CD4-positive, alpha-beta T cell treated with Interleukin-10 for 1 hour (primary cell): ENCODE measurements around the gene IL17D.
"Not testable (repeated sequence)": the region's sequence is repeated elsewhere in the genome, so short reads cannot be mapped to it uniquely, and the experiment has no call there.

Source experiments
- DNase-seq: peaks from one replicate; pipeline ENCODE4 v3.0.0-alpha.2; 2020

Gene IL17D, protein sequence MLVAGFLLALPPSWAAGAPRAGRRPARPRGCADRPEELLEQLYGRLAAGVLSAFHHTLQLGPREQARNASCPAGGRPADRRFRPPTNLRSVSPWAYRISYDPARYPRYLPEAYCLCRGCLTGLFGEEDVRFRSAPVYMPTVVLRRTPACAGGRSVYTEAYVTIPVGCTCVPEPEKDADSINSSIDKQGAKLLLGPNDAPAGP

DNA sequence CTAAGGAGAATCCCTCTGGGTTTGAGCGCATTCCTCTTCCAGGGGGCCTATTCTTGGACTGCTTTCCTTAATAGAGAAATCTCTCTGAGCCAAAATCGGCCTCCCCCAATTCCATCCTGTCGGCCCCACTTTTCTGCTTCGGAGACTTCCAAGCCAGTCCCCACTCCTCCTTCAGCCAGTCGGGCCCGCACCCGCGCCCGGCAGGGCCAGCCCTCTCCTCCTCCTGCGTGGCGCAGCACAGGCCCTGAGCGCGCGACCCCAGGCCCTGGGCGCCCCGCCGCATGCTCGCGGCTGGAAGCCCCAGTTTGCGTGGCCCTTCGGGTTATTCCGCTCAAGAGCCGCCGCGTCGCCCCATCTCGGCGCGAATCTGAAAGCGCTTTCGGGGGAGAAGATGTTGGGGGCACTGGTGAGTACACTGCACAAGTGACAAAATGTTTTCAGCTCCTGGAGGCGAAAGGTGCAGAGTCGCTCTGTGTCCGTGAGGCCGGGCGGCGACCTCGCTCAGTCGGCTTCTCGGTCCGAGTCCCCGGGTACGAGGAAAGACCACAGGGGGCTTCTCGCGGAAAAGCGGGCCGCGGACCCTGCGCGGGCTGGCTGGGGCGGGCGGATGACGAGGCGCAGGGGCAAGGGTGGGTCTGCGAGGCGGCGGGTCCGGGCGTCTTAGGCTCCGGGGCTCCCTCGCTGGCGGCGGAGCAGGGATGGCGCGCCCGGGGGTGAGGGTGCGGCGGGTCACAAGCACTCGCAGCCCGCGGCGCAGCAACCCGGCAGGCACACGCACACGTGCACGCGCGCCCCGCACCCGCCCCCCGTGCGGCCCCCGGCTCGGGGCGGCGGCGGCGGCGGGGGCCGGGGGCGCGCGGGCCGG lies at the start of gene IL17D:
IL17D (plus strand) TSS at position 785 of the 865 bp plus-strand sequence. CDS start 303 bp downstream, outside the sequence.
- peak; percentile 41 for DNase-seq

DNA sequence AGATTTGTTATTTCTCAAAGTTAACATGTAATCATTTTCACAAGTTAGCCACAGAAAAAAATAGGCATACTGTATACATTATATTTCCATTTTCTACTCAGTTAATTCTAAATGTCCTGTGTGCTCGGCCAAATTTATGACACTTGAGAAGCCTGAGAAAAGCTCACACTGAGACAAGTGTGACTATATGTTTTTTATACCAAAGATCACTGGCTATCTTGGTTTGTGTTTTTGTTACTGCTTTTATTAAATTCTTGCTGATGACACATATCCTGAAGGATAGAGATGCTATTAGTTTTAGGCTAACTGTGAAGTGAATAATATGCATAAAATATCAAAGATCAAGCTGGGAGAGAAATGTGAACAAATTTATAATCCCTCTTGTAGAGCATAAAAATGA lies 49.3 kb upstream of the IL17D start:
- no peak for DNase-seq

DNA sequence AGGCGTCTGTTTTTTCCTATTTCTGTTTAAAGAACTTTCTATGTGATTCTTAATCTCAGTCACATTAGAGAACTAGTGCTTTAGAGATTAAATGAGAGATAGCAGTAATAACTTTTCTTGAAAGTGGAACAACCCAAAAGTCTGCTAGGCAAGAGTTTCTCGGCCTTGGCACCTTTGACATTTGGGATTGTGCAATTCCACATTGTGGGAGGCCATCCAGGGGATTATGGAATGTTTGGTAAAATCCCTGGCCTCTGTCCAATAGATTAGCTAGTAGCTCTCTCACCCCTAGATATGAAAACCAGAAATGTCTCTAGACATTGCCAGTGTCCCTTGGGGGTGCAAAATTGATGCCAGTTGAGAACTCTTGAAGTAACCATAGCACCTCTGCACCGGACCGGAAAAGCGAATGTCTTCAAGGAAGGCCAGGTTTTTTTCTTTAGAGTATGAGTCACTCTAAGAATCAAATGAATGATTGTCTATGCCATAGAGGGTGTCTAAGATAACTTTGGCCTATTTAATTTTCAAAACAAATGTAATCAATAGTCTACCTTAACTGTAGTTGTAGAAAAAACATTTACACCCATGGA lies 45.0 kb upstream of the IL17D start:
- DNase-seq, result no peak

DNA sequence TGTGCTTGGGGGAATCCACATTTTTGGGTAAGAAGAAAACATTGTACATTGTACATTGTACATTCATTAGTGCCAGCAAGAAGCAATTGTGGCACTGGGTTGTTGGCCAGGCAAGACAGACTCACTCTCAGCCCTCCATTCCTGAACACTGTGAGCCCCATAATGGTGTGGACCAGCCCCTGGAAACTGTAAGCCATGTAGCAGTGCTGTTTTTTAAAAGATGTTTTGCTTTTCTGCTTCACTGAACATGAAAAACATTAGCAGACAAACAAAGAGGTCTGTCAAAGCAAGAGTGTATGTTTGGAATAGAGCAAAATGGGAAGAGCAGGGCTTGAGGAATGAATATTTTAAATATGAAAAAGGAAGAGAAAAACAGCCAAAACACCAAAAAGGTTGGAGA lies 39.1 kb upstream of the IL17D start:
- no peak for DNase-seq

DNA sequence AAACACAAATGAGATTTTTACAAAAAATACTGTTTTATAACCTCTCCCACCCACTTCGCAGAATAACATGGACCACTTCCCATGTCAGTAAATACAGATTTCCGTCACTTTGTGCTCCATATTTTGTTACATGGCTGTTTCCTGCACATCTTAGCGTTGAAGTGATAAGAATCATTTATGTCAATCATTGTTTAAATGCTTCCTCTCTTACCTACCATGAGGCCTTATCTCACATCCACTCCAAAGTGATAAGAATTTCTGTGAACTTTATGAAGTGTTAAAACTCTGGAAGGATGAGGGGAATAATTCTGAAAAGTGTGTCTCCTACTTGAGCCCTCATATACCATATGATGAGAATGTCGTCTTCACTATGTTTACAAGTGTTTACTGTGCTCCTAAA lies 36.6 kb upstream of the IL17D start:
- no peak for DNase-seq

DNA sequence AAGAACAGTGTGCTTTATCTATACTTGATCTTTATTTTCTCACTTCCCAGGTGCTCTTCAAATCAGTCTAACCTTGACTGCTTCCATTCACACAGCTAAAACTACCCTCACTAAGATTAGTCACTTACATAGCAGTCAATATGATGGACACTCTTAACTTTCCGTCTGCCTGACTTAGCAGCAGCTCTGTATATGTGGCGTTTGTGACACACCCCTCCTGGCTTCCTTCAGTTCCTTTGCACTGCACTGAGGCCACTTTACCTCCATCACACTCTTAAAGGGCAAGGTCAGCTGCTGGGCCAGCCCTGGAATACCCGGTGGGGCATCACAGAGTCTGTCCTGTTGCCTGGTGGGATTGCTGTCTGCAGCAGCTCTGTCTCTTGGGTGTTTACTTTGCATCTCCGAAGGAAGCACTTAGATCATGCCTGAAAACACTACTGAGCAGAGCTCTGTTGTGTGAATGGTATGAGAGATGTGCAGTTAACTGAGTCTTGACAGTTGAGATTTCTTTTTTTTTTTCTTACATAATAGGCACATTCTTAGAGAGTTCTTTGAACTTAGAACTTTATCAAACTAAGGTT lies 35.6 kb upstream of the IL17D start:
- no peak for DNase-seq

DNA sequence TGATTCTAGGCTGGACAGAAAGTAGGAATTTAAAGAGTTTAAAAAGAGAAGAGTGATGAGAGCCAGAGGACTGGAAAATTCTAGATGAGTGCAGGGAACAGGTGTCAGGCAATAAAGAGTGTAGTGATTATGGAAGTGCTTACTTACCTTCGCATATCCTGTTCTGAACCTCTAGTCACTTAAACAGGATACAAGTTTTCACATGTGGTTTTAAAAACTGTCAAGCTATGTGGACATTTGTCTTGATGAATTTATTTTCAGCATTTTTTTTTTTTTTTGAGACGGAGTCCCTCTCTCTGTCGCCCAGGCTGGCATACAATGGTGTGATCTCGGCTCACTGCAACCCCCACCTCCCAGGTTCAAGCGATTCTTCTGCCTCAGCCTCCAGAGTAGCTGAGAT lies 34.3 kb upstream of the IL17D start:
- DNase-seq, result peak; percentile 12

DNA sequence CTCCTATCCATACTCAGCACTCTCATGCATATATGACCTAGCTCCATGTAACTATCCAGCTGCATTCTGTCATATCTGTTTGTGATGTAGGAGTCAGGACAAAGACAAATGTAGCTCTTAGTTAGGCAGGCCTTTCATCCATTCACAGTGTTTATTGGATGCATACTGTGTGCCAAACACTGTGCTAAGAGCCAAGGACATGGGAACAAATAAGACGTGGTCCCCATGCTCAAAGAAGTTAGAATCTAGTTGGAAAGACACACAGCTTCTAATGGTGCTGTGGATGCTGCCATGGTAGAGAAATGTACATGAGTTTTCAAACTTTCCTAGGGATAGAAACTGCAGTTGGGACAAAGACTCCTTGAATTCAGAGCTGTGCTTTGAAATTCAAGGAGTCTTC lies 31.7 kb upstream of the IL17D start:
- DNase-seq, result no peak

DNA sequence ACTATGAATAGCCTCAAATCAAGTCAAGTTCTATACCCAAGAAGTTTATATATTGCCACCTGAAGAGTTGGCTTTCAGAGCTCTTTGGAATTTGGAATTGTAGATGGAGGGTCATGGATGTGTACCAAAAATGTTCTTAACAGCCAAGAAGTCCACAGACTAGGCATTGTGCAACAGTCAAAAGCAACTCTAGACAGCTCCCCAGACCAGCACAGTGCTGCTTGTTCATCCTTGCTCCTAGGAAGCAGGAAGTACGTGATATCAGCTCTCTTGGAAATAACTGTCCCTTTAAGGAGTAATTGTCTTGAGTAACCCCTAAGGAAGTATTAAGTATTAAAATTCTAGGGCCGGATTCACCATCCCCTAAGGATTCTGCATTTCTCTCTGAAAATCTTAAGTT lies 30.7 kb upstream of the IL17D start:
- no peak for DNase-seq

DNA sequence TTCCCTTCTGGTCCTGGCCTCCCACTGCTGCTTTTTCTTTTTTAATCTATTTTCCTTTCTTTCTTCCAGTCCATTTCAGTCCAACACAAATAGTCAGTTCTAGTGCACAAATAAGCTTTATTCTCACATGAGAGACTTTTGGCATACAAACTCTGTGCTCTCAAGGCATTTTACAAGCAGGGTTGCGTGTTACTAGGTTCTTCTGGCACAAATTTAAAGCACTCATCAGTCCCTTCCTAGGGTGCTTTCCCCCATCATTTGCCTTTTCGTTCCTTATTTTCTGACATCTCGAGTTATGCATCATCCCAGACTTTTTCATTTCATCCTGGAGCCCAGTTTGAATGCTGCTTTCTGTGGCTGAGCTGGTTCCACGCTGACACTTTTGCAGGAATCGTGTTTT lies 29.8 kb upstream of the IL17D start:
- DNase-seq, result no peak

DNA sequence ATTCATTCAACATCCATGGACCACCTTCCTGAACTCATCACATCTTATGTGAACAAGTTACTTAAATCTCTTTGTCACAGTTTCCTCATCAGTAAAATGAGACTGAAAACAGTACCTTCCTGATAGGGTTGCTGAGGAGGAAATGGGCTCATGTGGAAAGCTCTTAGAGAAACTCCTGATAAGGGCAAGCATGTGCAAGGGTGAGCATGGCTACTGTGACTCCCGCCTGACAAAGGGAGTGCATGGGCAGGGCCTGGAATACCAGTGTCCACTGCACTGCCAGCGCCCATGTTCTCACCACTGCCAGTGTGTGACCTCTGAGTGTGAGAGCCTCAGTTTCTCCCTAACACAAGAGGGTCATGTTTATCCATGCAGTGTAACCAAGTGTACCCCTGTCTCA lies 27.3 kb upstream of the IL17D start:
- no peak for DNase-seq

DNA sequence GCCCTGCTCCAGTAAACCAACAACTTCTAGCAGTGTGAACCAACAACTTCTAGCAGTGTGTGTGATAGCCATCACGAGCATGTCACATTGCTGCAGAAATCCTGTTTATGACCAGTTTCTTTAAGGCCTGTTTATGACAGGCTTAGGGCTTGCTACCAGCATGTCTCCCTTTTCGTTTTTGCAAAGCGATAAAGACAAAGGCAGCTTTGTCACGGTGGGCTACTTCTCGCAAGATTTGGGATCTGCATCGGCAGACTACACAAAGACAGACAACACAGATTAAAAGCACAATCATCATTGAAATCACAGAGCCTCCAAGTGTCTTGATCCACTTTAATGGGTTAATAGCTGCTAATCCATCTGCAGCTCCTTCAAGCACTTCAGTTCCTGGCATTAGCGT lies 24.9 kb upstream of the IL17D start:
- DNase-seq, result not testable (repeated sequence)

DNA sequence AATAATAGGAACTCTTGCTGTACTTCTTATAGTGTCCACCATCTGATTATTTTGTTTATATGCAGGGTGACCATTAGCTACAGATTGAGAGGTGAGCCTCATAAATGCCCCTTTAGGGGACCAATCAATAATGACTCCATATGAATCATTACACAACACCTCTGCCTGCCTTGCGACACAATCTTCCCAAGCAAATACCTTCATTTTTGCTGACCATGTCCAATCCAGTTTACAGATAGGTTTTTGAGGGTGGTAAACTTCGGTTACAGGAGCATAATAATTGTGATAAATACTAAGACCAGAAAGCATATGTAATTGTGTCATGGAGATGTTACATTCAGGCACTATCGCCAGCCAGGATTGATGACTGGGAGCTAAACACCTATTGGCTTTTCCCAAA lies 23.6 kb upstream of the IL17D start:
- DNase-seq, result no peak

DNA sequence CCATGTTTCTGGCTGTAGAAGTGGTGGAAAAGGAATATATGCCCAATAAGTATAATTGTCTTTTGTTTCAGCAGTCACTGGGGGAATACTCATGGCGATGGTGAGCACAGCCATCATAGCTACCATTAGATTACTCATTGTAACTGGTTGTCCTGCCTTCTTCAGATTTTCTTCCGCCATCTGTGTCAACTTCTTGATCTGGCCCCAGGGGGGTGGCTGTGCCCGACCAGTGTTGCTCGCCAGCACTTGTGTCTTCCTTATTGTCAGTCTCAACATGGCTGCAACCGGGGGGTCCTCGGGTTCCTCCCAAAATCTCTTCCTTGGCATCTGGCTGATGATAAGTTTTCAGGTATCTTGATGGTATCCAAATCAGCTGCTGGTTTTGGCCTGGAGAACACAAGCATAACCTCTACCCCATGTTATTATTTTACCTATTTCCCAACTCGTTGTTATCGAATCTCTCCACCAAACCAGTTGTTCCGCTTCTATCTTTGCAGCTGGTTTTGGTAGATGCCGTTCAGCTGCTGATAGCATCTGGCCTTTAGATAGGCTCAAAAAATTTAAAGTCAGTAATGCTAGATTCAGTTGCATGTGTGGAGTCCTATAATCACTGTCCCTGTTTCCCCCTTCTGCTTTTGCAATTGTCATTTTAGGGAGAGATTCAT lies 23.0 kb upstream of the IL17D start:
- no peak for DNase-seq

DNA sequence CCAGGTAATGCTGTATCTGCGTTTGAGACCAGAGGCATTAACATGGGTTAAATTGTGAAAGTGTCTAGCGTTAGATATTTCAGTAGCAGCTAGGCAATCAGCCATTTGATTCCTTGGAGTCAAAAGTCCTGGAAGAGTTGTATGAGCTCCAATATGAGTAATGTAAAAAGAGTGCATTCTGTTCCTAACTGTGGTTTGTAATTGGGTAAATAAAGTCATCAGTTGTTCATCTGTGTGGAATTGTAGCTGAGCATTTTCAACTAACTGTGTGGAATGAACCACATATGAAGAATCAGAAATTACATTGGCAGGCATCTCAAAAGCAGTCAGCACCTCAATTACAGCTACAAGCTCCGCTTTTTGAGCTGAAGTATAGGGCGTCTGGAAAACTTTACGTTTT lies 22.0 kb upstream of the IL17D start:
- not testable (repeated sequence) for DNase-seq

DNA sequence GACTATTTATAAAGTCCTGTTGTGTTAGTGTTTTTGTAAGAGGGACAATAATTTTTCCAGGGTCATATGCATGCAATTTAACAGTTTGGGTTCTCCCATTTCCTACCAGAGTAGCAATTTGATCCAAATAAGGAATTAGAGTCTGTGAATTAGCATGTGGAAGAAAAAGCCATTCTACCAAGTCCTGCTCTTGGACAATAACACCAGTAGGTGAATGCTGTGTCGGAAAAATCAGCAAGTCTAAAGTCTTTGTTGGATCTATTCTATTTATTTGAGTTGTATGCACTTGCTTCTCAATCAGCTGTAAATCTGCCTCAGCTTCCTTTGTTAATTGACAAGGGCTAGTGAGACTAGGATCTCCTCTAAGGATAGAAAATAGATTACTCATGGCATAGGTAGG lies 21.4 kb upstream of the IL17D start:
- no peak for DNase-seq

DNA sequence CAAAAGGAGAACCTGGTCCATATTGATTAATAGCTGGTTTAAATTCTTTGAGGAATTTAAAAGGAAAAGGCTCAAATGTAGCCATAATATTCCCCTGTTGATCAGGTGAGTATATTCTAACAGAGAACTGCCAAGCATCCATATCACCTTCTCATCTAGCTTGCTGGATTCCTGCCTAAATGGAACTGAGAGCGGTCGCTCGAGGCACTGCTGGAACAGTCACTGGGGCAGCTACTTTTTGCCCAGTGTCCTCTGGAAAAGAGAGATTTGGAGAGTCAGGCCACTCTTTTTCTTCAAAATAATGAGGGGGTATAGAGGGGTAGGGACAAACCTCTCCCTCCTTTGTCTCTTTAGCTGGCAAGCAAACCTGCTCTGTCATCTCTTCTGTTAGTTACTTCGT lies 19.5 kb upstream of the IL17D start:
- DNase-seq, result no peak

DNA sequence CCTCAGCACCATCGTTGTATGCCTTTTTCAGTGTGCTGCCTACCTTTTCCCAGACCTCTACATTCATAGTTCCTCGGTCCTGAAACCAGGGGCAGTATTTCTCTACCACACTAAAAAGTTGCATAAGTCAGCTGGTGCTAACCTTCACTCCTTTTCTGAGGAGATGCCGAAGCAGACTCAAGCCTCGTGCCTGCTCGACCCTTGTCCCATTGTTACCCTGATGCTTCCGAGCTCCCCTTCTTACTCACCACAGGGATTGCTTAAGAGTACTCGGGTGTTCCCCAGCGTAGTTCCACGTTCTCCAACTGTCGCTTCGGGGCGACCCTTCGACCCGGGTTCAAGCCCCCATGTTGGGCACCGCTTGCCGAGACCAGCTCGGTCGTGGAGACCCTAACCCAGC lies 19.0 kb upstream of the IL17D start:
- no peak for DNase-seq

DNA sequence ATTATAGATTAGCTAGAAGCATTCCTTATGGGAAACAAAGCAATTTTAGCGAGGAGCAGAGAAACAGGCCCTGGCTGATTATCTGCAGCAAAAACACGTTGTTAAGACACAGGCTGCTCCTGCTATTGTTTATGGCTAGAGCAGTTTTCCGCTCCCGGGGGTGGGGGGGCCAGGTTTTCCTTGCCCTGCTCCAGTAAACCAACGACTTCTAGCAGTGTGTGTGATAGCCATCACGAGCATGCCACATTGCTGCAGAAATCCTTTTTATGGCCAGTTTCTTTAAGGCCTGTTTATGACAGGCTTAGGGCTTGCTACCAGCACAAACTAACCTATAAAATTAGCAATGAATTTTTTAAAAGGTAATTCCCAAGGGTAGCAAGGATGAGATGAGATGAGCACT lies 18.4 kb upstream of the IL17D start:
- DNase-seq, result no peak

DNA sequence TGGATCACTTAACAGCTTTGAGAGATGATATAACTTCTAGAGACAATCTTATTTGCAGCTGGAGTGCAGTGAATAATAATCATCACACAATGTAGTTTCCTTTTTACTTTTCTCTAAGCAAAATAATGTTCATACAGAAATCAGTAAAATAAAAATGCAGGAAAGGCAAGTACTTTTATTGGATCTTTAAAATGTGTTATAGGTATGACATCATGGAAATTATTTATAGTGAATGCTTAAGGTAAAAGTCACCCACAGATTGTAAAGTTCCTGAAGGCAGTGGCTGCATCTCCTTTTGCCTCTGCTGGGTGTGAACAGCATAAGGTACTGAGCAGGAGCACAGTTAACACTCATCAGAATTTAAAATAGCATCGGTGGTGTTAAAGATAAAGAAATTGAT lies 17.3 kb upstream of the IL17D start:
- no peak for DNase-seq

DNA sequence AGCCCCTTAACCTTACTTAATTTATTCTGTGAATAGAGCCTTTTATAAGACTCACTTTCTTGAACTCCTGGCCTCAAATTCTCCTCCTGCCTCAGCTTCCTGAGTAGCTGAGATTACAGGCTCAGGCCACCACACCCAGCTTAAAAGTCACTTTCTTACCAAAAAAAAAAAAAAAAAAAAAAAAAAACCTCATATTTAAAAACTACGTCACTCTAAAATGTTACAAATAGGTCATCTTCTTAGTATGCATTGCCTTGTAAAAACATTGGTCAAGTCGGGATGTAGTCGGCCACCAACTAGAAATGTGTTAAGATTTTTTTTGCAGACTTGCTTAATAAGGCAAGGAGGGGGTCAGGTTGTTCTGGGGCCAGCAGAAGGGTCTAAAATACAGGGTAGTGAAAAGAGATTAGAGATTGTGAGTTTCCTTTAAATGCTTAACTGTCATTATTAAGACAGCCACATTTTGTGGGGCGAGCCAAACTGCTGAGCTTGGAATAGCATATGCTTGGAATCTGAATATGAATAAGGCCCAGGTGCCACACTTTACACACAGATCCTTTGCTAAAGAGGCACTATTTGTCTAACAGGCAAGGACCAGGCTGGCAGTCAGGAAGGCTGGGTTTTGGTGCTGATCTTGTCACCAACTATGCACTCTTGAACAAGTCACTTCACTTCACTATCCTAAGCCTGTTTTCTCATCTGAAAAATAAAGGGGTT lies 16.5 kb upstream of the IL17D start:
- DNase-seq, result no peak

DNA sequence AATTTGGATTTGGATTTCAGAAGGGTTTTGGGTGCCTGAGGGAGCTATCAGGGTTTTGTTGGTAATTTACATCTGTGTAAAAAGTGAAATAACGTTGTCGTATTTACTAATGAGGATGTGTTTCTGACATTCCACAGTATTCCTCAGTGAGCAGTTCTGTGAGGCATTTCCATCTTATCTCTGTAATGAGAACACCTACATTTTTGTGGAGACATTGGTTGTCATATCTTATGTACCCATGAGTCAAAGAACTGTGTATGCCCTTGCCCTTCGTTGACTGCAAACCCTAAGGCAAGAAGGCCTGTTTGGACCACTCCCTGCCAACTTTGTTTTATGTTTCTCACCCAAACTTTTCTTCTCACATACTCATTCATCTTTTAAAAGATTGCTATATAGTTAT lies 14.2 kb upstream of the IL17D start:
- DNase-seq, result no peak

DNA sequence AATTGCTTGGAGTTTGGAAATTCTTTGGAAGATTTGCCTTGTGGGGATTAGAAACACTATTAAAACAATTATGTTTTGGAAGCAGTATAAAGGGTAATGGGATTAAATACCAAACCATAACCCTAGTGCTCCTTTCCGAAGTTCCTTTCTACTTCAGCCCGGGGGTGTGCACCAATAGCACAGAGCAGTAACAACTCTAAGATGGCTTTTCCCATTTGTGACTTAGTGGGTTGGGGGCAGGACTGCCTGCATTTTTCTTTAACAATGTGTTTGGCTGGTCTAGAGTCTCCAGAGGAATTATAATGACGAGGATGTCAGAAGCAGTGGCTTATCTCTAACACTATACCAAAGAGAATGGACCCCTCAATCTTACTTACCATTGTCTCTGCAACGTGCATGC lies 11.9 kb upstream of the IL17D start:
- no peak for DNase-seq
